HepG2 (cell line): ENCODE data around the gene CCDC170. TPM values are rescaled to one million over a fixed set of nuclear protein-coding genes. Genes with fewer than 3 reads are reported as not detected.

ENCODE experiments used
- CREB1 ChIP-seq, 2 experiments: fragments of 450-650 bp in 1 of 2; IDR thresholded peaks; 2 replicates each; pipeline ENCODE4 v1.6.1; 2016 to 2017; ENCODE audit warnings: control low read depth in 1 of 2, mild to moderate bottlenecking in 1 of 2, missing compliant biosample characterization in 1 of 2, missing genetic modification characterization in 1 of 2
- KDM3A ChIP-seq: IDR thresholded peaks from 2 replicates; pipeline ENCODE4 v1.6.1; 2018; ENCODE audit warnings: low read depth, missing compliant biosample characterization
- RCOR2 ChIP-seq: IDR thresholded peaks from 2 replicates; pipeline ENCODE4 v1.6.1; 2016; ENCODE audit warnings: missing biosample characterization, missing genetic modification reagents
- SMARCE1 ChIP-seq: fragments of 450-650 bp; IDR thresholded peaks from 2 replicates; pipeline ENCODE4 v1.6.1; 2017; ENCODE audit warnings: borderline replicate concordance
- TBX3 ChIP-seq: fragments of 450-650 bp; IDR thresholded peaks from 2 replicates; pipeline ENCODE4 v1.6.1; 2017; ENCODE audit warnings: antibody characterized with exemption, mild to moderate bottlenecking, inconsistent platforms, borderline replicate concordance
- ZBTB20 ChIP-seq: sonication (generic); formaldehyde crosslinking; IDR thresholded peaks from 2 replicates; pipeline ENCODE4 v1.8.1; 2023; ENCODE audit warnings: missing genetic modification reagents, low read depth, mild to moderate bottlenecking, borderline replicate concordance
- ZFP41 ChIP-seq: sonication (generic); formaldehyde crosslinking; IDR thresholded peaks from 2 replicates; pipeline ENCODE4 v1.4.0; 2020; ENCODE audit warnings: mild to moderate bottlenecking, missing genetic modification reagents, borderline replicate concordance
- ZNF562 ChIP-seq: sonication (generic); formaldehyde crosslinking; IDR thresholded peaks from 2 replicates; pipeline ENCODE4 v1.8.0; 2022; ENCODE audit warnings: missing genetic modification reagents, borderline replicate concordance
- ZNF878 ChIP-seq: sonication (generic); formaldehyde crosslinking; IDR thresholded peaks from 2 replicates; pipeline ENCODE4 v1.8.1; 2023; ENCODE audit warnings: mild to moderate bottlenecking, missing genetic modification reagents, moderate library complexity
- polyA plus RNA-seq, 8 experiments: library from polyadenylated mRNA; depleted of rRNA in 3 of 8; stranded (reverse) in 7 of 8; unstranded in 1 of 8; fragments of >200 nt; fragmentation: Illumina TruSeq in 4 of 8; extraction: Trizol in 4 of 8; gene quantifications; 2 replicates each; pipeline versions ENCODE4 v1.2.1 to v1.2.3, GENCODE V29; 2011 to 2016; ENCODE audit warnings: low read depth in 4 of 8, missing spikeins in 1 of 8, mixed read lengths in 1 of 8; ENCODE audit not compliant: insufficient read depth in 1 of 8
- total RNA-seq, 5 experiments: library from RNA; depleted of rRNA; stranded (reverse); fragments of >200 nt; fragmentation: Illumina TruSeq; extraction: Trizol; gene quantifications; 2 replicates each; pipeline ENCODE4 v1.2.3, GENCODE V29; 2016; ENCODE audit warnings: low read depth in 1 of 5
- TF ChIP-seq, protein P1 (sequence below): sonication (generic); formaldehyde crosslinking; IDR thresholded peaks from 2 replicates; pipeline ENCODE4 v1.4.0; 2020; ENCODE audit warnings: mild to moderate bottlenecking, missing genetic modification reagents
- TF ChIP-seq, protein P2 (sequence below): sonication (generic); formaldehyde crosslinking; IDR thresholded peaks from 2 replicates; pipeline ENCODE4 v1.5.1; 2020; ENCODE audit warnings: mild to moderate bottlenecking, missing genetic modification reagents, moderate library complexity
- TF ChIP-seq, protein P3 (sequence below): sonication (generic); formaldehyde crosslinking; IDR thresholded peaks from 2 replicates; pipeline ENCODE4 v1.4.0; 2020; ENCODE audit warnings: mild to moderate bottlenecking, missing genetic modification reagents
- TF ChIP-seq, protein P4 (sequence below): sonication (generic); formaldehyde crosslinking; IDR thresholded peaks from 2 replicates; pipeline ENCODE4 v1.9.0; 2021; ENCODE audit warnings: missing genetic modification reagents, borderline replicate concordance
- TF ChIP-seq, protein P5 (sequence below): IDR thresholded peaks from 2 replicates; pipeline ENCODE4 v1.6.1; 2012; ENCODE audit warnings: low read depth, low read length, improper control_type of control experiment
- TF ChIP-seq, protein P6 (sequence below): IDR thresholded peaks from 2 replicates; pipeline ENCODE4 v1.6.1; 2016; ENCODE audit warnings: missing biosample characterization, missing genetic modification reagents, low read depth
- TF ChIP-seq, protein P7 (sequence below): sonication (generic); formaldehyde crosslinking; IDR thresholded peaks from 2 replicates; pipeline ENCODE4; 2020; ENCODE audit warnings: missing genetic modification reagents, mild to moderate bottlenecking, borderline replicate concordance

The CCDC170 gene
- total and polyA plus RNA-seq, 2 of the 13 experiments (the other 11 are each of a cell fraction or from before 2014, with no cell fraction given) = 0.90 to 5.1 TPM

DNA sequence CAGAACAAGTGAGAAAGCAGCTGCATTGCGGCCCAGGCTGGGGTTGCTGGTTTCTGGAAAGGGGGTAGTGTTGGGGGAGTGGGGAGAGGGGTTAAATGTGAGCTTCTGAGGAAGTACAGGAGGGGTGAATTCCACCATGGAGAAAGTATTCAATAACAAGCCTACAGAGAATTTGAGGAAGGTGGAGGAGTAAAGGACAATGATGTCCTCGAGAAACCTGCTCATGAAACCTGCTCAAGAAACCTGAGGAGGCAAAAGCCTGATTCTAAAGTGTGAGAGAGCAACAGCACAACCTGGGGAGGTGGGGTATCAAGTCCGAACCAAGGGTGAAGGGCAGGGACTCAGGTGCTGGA, 175.4 kb downstream of the CCDC170 start (continued):
- TF ChIP-seq, protein P1, sequence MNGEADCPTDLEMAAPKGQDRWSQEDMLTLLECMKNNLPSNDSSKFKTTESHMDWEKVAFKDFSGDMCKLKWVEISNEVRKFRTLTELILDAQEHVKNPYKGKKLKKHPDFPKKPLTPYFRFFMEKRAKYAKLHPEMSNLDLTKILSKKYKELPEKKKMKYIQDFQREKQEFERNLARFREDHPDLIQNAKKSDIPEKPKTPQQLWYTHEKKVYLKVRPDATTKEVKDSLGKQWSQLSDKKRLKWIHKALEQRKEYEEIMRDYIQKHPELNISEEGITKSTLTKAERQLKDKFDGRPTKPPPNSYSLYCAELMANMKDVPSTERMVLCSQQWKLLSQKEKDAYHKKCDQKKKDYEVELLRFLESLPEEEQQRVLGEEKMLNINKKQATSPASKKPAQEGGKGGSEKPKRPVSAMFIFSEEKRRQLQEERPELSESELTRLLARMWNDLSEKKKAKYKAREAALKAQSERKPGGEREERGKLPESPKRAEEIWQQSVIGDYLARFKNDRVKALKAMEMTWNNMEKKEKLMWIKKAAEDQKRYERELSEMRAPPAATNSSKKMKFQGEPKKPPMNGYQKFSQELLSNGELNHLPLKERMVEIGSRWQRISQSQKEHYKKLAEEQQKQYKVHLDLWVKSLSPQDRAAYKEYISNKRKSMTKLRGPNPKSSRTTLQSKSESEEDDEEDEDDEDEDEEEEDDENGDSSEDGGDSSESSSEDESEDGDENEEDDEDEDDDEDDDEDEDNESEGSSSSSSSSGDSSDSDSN = peak; percentile 15
- no peak for TF ChIP-seq KDM3A
- no peak for TF ChIP-seq ZNF878 (CRISPR knock-in tag)
- TF ChIP-seq ZNF562 (CRISPR knock-in tag) = no peak
- TF ChIP-seq, protein P2, sequence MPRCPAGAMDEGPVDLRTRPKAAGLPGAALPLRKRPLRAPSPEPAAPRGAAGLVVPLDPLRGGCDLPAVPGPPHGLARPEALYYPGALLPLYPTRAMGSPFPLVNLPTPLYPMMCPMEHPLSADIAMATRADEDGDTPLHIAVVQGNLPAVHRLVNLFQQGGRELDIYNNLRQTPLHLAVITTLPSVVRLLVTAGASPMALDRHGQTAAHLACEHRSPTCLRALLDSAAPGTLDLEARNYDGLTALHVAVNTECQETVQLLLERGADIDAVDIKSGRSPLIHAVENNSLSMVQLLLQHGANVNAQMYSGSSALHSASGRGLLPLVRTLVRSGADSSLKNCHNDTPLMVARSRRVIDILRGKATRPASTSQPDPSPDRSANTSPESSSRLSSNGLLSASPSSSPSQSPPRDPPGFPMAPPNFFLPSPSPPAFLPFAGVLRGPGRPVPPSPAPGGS (CRISPR knock-in tag) = no peak
- TF ChIP-seq, protein P3, sequence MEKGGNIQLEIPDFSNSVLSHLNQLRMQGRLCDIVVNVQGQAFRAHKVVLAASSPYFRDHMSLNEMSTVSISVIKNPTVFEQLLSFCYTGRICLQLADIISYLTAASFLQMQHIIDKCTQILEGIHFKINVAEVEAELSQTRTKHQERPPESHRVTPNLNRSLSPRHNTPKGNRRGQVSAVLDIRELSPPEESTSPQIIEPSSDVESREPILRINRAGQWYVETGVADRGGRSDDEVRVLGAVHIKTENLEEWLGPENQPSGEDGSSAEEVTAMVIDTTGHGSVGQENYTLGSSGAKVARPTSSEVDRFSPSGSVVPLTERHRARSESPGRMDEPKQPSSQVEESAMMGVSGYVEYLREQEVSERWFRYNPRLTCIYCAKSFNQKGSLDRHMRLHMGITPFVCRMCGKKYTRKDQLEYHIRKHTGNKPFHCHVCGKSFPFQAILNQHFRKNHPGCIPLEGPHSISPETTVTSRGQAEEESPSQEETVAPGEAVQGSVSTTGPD (CRISPR knock-in tag) = 0 out of 2 replicates have a peak, but pooled peaks have one; percentile 6
- TF ChIP-seq TBX3 = 0 out of 2 replicates have a peak, but pooled peaks have one; percentile 3
- no peak for TF ChIP-seq ZBTB20 (CRISPR knock-in tag)
- TF ChIP-seq, protein P4, sequence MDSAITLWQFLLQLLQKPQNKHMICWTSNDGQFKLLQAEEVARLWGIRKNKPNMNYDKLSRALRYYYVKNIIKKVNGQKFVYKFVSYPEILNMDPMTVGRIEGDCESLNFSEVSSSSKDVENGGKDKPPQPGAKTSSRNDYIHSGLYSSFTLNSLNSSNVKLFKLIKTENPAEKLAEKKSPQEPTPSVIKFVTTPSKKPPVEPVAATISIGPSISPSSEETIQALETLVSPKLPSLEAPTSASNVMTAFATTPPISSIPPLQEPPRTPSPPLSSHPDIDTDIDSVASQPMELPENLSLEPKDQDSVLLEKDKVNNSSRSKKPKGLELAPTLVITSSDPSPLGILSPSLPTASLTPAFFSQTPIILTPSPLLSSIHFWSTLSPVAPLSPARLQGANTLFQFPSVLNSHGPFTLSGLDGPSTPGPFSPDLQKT (CRISPR knock-in tag) = no peak
- no peak for TF ChIP-seq CREB1 (IDR thresholded peaks at IDR 0.05)
- TF ChIP-seq CREB1 (CRISPR knock-in tag; IDR thresholded peaks at IDR 0.05) = 0 out of 2 replicates have a peak, but pooled peaks have one; percentile 5
- TF ChIP-seq ZFP41 = no peak
- TF ChIP-seq, protein P5, sequence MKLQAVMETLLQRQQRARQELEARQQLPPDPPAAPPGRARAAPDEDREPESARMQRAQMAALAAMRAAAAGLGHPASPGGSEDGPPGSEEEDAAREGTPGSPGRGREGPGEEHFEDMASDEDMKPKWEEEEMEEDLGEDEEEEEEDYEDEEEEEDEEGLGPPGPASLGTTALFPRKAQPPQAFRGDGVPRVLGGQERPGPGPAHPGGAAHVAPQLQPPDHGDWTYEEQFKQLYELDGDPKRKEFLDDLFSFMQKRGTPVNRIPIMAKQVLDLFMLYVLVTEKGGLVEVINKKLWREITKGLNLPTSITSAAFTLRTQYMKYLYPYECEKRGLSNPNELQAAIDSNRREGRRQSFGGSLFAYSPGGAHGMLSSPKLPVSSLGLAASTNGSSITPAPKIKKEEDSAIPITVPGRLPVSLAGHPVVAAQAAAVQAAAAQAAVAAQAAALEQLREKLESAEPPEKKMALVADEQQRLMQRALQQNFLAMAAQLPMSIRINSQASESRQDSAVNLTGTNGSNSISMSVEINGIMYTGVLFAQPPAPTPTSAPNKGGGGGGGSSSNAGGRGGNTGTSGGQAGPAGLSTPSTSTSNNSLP = no peak
- TF ChIP-seq SMARCE1 = no peak
- TF ChIP-seq, protein P6, sequence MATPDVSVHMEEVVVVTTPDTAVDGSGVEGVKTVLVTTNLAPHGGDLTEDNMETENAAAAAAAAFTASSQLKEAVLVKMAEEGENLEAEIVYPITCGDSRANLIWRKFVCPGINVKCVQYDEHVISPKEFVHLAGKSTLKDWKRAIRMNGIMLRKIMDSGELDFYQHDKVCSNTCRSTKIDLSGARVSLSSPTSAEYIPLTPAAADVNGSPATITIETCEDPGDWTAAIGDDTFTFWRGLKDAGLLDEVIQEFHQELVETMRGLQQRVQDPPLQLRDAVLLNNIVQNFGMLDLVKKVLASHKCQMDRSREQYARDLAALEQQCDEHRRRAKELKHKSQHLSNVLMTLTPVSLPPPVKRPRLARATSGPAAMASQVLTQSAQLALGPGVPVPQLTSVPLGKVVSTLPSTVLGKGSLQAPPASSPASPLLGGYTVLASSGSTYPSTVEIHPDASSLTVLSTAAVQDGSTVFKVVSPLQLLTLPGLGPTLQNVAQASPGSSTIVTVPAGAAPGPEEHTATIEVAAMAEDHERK = no peak
- no peak for TF ChIP-seq RCOR2 (CRISPR knock-in tag)
- TF ChIP-seq, protein P7, sequence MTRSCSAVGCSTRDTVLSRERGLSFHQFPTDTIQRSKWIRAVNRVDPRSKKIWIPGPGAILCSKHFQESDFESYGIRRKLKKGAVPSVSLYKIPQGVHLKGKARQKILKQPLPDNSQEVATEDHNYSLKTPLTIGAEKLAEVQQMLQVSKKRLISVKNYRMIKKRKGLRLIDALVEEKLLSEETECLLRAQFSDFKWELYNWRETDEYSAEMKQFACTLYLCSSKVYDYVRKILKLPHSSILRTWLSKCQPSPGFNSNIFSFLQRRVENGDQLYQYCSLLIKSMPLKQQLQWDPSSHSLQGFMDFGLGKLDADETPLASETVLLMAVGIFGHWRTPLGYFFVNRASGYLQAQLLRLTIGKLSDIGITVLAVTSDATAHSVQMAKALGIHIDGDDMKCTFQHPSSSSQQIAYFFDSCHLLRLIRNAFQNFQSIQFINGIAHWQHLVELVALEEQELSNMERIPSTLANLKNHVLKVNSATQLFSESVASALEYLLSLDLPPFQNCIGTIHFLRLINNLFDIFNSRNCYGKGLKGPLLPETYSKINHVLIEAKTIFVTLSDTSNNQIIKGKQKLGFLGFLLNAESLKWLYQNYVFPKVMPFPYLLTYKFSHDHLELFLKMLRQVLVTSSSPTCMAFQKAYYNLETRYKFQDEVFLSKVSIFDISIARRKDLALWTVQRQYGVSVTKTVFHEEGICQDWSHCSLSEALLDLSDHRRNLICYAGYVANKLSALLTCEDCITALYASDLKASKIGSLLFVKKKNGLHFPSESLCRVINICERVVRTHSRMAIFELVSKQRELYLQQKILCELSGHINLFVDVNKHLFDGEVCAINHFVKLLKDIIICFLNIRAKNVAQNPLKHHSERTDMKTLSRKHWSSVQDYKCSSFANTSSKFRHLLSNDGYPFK (CRISPR knock-in tag) = no peak
